ENCODE measurements around the gene GPR141.

Gene GPR141

DNA sequence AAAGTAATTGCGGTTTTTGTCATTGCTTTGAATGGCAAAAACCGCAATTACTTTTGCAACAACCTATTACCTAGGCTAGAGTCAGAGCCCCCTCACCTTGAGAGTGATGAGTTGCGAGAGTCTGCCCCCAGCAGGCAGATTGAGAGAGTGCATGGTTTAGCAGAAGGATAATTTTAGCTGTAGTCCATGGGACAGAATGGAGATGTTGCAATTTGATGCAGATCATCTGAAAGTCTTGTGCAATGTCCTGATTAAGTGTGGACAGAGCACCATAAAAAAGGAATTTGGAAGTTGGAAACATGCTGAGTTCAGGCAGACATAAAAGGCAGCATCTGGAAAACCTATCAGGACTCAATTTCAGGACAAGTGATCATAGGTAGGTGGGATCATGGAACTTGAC is 48.7 kb downstream of the GPR141 start:
- DNase-seq (ENCODE audit: low read depth in 2 of 2): no peak

GRCh38 chr7:37732888-37733287 is 49.3 kb downstream of the GPR141 start:
- DNase-seq (ENCODE audit: low read depth in 2 of 2): no peak

DNA sequence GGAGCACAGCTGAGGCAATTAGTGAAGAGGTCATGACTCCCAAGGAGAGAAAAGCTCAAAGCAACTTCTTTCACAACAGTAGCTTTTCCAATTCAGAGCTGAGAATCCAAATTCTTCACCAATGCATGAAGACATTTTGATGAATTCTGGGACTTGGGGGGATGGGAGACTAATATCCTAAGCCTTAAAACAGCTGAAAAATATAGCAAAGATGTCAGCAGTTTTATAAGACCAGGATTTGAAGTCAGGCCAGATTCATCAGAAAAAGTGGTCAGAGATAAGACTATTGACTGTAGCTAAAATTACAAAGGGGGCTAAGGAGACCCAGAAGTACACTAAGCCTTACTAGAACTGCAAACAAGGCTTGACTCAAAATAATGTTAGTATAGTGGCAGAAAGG is 51.6 kb downstream of the GPR141 start:
- no peak for DNase-seq (ENCODE audit: low read depth in 2 of 2)

DNA sequence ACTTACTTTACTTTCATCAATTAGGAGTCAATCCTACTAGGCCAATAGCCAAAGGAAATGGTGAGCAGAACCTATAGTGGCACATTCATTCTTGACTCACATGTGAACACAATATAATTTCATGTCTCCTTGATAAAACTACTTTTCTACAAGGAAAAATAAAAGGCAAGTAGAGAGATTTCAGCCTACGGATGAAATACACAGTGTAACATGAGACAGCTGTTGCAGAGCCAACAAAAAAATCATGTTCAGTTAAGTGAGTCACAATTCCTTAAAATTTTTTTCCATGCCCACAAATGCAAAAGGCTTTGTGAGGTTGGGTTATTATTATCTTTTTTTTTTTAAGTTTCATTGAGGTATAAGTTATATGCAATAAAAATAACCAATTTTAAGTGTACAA is 54.8 kb downstream of the GPR141 start:
- no peak for DNase-seq (ENCODE audit: low read depth in 2 of 2)

- DNase-seq (ENCODE audit: low read depth in 2 of 2): no peak
These were observed 56.8 kb downstream of the GPR141 start for GRCh38 chr7:37740398-37740797.

- DNase-seq (ENCODE audit: low read depth in 2 of 2): no peak
These were observed 58.2 kb downstream of the GPR141 start for GRCh38 chr7:37741776-37742175.

DNA sequence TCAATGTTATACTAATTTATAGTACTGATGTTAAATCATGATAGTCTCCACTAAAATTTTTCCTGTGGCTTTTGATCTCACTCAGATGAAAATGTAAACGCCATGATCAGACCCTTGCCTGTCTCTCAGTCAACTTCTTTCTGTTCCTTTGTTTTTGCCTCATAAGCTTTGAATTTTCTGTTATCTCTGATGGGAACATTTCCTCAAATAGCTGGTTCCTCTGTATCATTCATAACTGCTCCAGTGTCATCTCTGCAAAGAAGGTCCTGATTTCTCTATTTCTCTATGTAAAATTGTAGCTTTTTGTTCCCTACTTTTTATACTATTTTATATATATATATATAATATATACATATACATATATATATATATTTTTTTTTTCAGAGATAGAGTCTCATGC is 67.5 kb downstream of the GPR141 start:
- no peak for DNase-seq (ENCODE audit: low read depth in 2 of 2)

DNA sequence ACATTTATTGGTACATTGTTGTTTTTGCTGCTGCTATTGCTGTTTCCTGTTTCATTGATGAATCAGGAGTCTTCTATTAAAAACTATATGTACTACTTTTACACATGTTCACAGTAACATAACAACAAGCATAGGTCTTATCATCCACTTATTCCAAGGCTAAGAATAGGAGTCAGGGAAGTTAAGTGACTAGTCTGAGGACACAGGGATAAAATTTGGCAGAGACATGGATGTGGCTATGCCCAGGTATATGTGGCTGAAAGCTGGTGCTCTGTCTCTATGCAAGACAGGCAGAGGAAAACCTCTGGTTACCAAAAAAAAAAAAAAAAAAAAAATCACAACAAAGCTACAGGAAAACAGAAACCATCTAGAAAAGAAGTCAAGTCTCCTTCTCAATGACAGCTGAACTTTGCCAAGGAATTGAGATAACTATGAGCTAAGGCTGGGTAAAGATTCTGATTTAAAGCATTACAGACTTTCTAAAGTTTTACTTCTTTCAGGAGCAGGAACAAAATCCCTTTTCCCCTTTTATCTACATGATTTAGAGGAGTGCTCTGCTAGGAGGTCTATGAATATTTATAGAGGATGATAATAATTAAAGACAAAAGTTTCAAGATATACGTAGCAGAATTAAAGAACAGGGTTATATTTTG is 70.0 kb downstream of the GPR141 start:
- no peak for DNase-seq (ENCODE audit: low read depth in 2 of 2)

DNA sequence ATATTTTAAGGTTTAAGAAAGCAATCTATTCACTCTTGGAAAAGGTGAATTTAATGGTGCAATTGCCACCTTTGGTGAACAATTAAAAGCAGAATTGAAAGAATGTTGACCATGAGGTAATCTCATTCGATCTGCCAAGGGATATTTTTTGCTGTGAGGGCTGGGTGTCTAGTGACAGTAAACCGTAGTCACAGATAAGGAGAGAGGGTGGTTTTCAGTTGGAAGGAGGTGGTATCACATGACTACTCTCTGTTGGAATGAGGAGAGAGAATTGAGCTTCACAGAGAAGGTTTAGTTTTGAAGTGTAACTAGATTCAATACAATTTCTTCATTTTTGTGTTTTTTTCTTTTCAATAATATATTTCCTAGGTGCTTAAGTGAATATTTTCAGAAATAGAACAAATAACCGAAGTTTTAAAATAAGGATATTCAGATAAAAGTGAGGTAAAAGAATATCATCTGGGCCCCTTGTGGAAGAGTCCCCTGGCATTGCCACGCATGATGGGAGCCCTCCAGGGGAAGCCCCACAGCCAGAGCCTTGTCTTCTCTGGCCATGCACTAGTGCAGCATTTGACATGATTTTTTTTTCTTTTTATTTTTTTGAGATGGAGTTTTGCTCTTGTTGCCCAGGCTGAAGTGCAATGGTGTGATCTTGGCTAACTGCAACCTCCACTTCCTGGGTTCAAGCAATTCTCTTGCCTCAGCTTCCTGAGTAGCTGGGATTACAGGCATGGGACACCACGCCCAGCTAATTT is 73.4 kb downstream of the GPR141 start:
- DNase-seq (ENCODE audit: low read depth in 2 of 2): no peak

DNA sequence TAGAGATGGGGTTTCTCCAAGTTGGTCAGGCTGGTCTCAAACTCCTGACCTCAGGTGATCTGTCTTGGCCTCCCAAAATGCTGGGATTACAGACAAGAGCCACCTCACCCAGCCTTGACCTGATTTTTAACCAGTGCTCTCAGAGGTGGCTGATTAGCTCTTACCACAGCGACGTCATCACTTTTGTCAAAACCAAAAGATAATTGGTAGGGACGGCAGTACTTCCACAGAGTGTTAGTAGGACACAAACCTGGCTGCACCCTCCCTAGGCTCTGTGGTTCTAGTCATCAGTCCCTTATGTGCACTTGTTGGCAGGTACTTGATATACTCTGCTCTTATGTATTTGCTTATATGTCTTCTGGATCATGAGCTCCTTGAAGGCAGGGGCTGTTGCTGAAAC is 74.0 kb downstream of the GPR141 start:
- DNase-seq (ENCODE audit: low read depth in 2 of 2): no peak

DNA sequence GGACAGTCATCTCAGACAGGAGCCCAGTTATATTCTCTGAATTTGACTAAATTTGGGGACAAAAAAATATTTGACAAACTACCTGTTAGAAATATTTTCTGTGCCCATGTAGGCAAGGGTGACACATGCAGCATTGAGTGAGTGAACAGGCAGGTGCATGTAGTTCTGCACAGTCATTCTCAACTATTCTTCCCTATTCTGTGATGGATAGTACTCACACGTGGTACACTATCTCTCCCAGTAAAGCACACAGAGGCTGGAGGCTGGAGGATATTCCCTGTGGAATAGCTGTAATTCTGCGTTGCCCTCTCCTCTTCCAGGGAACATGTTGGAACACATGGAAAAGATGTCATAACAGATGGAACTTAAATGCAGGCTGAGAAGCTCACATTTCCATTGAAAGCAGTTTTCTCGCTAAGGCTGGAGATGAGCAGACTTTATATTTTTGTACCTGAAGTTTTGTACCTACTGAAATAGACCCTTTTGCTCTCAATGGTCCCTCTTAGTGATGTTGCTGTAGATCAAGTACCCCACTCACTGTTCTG is 75.0 kb downstream of the GPR141 start:
- no peak for DNase-seq (ENCODE audit: low read depth in 2 of 2)

- no peak for DNase-seq (ENCODE audit: low read depth in 2 of 2)
These were observed 76.0 kb downstream of the GPR141 start for GRCh38 chr7:37759526-37759925.

- DNase-seq (ENCODE audit: low read depth in 2 of 2): no peak
These were observed 81.9 kb downstream of the GPR141 start for GRCh38 chr7:37765421-37765829.

- DNase-seq (ENCODE audit: low read depth in 2 of 2): no peak
These were observed 82.4 kb downstream of the GPR141 start for GRCh38 chr7:37765872-37766525.

GRCh38 chr7:37768611-37769010 is 85.0 kb downstream of the GPR141 start:
- no peak for DNase-seq (ENCODE audit: low read depth in 2 of 2)

- no peak for DNase-seq (ENCODE audit: low read depth in 2 of 2)
These were observed 85.7 kb downstream of the GPR141 start for GRCh38 chr7:37769291-37769690.

- no peak for DNase-seq (ENCODE audit: low read depth in 2 of 2)
These were observed 86.2 kb downstream of the GPR141 start for GRCh38 chr7:37769726-37770125.

- DNase-seq (ENCODE audit: low read depth in 2 of 2): no peak
These were observed 87.3 kb downstream of the GPR141 start for GRCh38 chr7:37770838-37771237.

DNA sequence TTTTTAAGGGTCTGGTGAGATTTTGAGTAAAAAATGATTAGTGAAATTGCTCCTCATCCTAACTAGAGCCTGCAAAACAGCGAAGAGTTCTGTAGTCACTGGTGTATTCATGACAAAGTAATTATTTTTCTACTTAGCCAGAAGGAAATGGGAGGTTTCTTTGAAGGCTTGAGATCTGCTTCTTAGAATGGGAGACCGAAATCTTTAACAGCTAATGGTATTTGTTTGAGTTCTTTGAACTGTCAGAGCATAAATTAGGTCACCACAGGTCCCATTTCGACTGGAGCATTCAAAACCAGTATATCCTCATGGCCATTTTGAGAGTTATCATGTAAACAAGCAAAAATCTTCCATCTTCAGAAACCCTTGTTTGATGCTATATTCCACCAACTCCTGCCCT is 87.8 kb downstream of the GPR141 start:
- DNase-seq (ENCODE audit: low read depth in 2 of 2): no peak

DNA sequence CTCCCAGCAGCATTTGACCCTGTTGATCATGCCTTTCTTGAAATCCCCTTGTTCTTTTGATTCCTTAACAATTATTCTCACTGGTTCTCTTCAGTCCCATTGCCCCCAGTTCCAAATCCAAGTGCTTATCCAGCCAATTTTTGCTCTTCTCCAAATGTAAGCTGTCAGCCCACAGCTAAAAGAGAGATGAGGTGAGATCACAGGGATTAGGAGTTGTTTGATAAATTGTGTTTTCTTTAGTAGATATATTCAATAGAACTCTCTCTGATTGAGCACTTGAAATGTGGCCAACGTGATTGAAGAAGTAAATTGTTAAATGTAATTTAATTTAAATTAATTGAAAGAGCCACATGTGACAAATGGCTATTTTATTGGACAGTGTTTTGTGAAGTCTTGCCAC is 88.2 kb downstream of the GPR141 start:
- no peak for DNase-seq (ENCODE audit: low read depth in 2 of 2)

- no peak for DNase-seq (ENCODE audit: low read depth in 2 of 2)
These were observed 92.4 kb downstream of the GPR141 start for GRCh38 chr7:37775921-37776320.

DNA sequence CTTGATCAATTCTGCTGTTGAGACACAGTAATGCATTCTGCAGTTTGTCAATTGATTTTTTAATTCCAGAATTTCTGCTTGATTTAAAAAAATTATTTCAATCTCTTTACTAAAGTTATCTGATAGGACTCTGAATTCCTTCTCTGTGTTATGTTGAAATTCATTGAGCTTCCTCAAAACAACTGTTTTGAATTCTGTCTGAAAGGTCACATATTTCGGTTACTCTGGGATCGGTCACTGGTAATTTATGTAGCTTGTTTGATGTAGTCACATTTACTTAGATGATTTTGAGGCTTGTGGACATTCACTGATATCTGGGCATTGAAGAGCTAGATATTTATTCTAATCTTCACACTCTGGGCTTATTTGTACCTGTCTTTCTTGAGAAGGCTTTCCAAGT is 97.6 kb downstream of the GPR141 start:
- no peak for DNase-seq (ENCODE audit: low read depth in 2 of 2)

DNA sequence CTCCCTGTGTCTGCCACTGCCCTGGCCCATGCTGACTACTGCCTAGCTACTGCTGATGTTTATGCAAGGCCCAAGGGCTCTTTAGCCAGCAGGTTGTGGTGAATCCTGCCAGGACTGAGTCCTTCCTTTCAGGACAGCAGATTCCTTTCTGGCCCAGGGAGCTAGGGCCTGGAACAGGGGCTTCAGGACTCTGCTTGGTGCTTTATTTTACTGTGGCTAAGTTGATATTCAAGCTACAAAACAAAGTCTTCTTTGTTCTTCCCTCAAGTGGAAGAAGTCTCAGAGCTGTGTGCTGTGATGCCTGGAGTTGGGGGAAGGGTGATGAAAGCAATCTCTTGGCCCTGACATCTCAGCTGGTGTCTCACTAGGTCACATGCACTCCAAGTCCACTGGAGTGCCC is 98.6 kb downstream of the GPR141 start:
- DNase-seq (ENCODE audit: low read depth in 2 of 2): no peak

All from stimulated activated CD4-positive, alpha-beta T cell treated with anti-CD3 and anti-CD28 coated beads, Interleukin-1b, Interleukin-23, amount 100 ng/mL, for 4 hours (primary cell).